ENCODE measurements around the gene GCM1.

DNA sequence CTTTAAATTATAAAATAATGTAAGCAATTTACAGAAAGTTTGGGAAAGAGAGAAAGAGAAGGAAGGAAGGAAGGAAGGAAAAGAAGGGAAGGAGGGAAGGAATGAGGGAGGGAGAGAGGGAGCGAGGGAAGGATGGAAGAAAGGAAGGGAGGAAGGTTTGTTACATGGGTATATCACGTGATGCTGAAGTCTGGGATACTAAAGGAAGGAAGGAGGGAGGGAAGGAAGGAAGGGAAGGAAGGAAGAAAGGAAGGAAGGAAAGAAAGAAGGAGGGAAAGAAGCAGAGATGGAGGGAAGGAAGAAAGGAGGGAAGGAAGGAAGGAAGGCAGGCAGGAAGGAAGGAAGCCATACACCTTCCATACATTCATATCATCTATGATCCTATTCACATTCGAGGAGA is 48.9 kb upstream of the GCM1 start:
- TF ChIP-seq, protein P1, sequence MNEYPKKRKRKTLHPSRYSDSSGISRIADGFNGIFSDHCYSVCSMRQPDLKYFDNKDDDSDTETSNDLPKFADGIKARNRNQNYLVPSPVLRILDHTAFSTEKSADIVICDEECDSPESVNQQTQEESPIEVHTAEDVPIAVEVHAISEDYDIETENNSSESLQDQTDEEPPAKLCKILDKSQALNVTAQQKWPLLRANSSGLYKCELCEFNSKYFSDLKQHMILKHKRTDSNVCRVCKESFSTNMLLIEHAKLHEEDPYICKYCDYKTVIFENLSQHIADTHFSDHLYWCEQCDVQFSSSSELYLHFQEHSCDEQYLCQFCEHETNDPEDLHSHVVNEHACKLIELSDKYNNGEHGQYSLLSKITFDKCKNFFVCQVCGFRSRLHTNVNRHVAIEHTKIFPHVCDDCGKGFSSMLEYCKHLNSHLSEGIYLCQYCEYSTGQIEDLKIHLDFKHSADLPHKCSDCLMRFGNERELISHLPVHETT (tag by site-specific recombination; IDR thresholded peaks at IDR 0.05) = no peak
- TF ChIP-seq GLI2 (tag by site-specific recombination; IDR thresholded peaks at IDR 0.05; ENCODE audit: borderline replicate concordance, low read depth) = no peak
- no peak for TF ChIP-seq YY1 (tag by site-specific recombination; IDR thresholded peaks at IDR 0.05)
- no peak for TF ChIP-seq ZBTB7A (tag by site-specific recombination; IDR thresholded peaks at IDR 0.05; ENCODE audit: low read depth)
- TF ChIP-seq ZNF558 (tag by site-specific recombination; IDR thresholded peaks at IDR 0.05) = no peak
- no peak for TF ChIP-seq CTCF (tag by site-specific recombination; IDR thresholded peaks at IDR 0.05)
- TF ChIP-seq REST (tag by site-specific recombination; IDR thresholded peaks at IDR 0.05) = no peak
- TF ChIP-seq ZNF449 (tag by site-specific recombination; IDR thresholded peaks at IDR 0.05) = no peak
- TF ChIP-seq ZNF354C (tag by site-specific recombination; IDR thresholded peaks at IDR 0.05; ENCODE audit: borderline replicate concordance, low read depth) = no peak
- TF ChIP-seq, protein P2, sequence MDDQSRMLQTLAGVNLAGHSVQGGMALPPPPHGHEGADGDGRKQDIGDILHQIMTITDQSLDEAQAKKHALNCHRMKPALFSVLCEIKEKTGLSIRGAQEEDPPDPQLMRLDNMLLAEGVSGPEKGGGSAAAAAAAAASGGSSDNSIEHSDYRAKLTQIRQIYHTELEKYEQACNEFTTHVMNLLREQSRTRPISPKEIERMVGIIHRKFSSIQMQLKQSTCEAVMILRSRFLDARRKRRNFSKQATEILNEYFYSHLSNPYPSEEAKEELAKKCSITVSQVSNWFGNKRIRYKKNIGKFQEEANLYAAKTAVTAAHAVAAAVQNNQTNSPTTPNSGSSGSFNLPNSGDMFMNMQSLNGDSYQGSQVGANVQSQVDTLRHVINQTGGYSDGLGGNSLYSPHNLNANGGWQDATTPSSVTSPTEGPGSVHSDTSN (CRISPR knock-in tag; IDR thresholded peaks at IDR 0.05) = no peak
- TF ChIP-seq ZNF140 (tag by site-specific recombination; IDR thresholded peaks at IDR 0.05) = no peak

Data from HEK293 (cell line).